RWPE1 (cell line): ENCODE results near the gene CRHR2.

Experiments
- CTCF ChIA-PET: fragments of 350-600 bp; sonication (Branson Sonifier 250); formaldehyde crosslinking; extraction: SDS; loops from one replicate; lab custom pipeline; 2021; lab: Yijun Ruan, JAX
- POLR2A ChIA-PET: fragments of 400-600 bp; formaldehyde crosslinking; extraction: SDS; loops from one replicate; lab custom pipeline; 2020; ENCODE audit warnings: antibody characterized with exemption; ENCODE audit not compliant: low non-redundant PET; lab: Yijun Ruan, JAX
- DNase-seq: peaks from one replicate; pipeline ENCODE4 v3.0.0; 2012; ENCODE audit warnings: low spot score
- H3K27ac ChIP-seq: fragments of 450-650 bp; 2 replicates; pipeline ENCODE4 v1.5.1; 2017
- CTCF ChIP-seq: fragments of 450-650 bp; conservative IDR thresholded peaks from 2 replicates; pipeline ENCODE4 v1.5.1; 2017; ENCODE audit warnings: low read depth, mild to moderate bottlenecking

Gene CRHR2

GRCh38 chr7:30667172-30667571 lies 15.1 kb downstream of the CRHR2 start:
- ChIA-PET POLR2A (no interaction called here), CTCF (no interaction called here)
- H3K27ac ChIP-seq: no peak overlapping the region
- DNase-seq: no peak
- TF ChIP-seq CTCF: no peak

- ChIA-PET POLR2A (no interaction called here), CTCF (no interaction called here)
Observed at GRCh38 chr7:30665449-30665848, 16.8 kb downstream of the CRHR2 start.

GRCh38 chr7:30665043-30665442 lies 17.2 kb downstream of the CRHR2 start:
- no peak overlapping the region for H3K27ac ChIP-seq
- CTCF ChIA-PET: no interaction called here
- no peak for DNase-seq
- POLR2A ChIA-PET: no interaction called here
- no peak for TF ChIP-seq CTCF

More at GRCh38 chr7:30665449-30665848, 16.8 kb downstream of the CRHR2 start:
- no peak for TF ChIP-seq CTCF
- H3K27ac ChIP-seq: no peak overlapping the region
- no peak for DNase-seq

GRCh38 chr7:30664184-30664885 lies 17.9 kb downstream of the CRHR2 start:
- ChIA-PET POLR2A (no interaction called here), CTCF (interaction anchor here (0.7 kb wide), 1 partner anchor 16 kb away, joined by 3 read pairs; no protein-coding TSS in a partner anchor)
- no peak overlapping the region for H3K27ac ChIP-seq
- no peak for TF ChIP-seq CTCF
- no peak for DNase-seq

GRCh38 chr7:30663414-30663813 lies 18.8 kb downstream of the CRHR2 start:
- no peak for TF ChIP-seq CTCF
- POLR2A ChIA-PET: no interaction called here
- DNase-seq: no peak
- H3K27ac ChIP-seq: no peak overlapping the region
- CTCF ChIA-PET: interaction anchor here (0.6 to 0.7 kb wide), 3 partner anchors 8 to 21 kb away, joined by 3 to 4 read pairs (median 4); no protein-coding TSS in a partner anchor

GRCh38 chr7:30662431-30662939 lies 19.8 kb downstream of the CRHR2 start:
- TF ChIP-seq CTCF: no peak
- CTCF ChIA-PET: interaction anchor here (1.6 kb wide), 1 partner anchor 15 kb away, joined by 4 read pairs; no protein-coding TSS in a partner anchor
- H3K27ac ChIP-seq: no peak overlapping the region
- DNase-seq: no peak
- POLR2A ChIA-PET: no interaction called here
